Measurements from ENCODE around the gene B3GAT3. TPM values are rescaled to one million over a fixed set of nuclear protein-coding genes. Genes with fewer than 3 reads are reported as not detected.

The B3GAT3 gene
- polyA plus RNA-seq (2013, experiment 1 of 2): 36.8 TPM
- polyA plus RNA-seq (2013, experiment 2 of 2): 27.8 TPM

DNA sequence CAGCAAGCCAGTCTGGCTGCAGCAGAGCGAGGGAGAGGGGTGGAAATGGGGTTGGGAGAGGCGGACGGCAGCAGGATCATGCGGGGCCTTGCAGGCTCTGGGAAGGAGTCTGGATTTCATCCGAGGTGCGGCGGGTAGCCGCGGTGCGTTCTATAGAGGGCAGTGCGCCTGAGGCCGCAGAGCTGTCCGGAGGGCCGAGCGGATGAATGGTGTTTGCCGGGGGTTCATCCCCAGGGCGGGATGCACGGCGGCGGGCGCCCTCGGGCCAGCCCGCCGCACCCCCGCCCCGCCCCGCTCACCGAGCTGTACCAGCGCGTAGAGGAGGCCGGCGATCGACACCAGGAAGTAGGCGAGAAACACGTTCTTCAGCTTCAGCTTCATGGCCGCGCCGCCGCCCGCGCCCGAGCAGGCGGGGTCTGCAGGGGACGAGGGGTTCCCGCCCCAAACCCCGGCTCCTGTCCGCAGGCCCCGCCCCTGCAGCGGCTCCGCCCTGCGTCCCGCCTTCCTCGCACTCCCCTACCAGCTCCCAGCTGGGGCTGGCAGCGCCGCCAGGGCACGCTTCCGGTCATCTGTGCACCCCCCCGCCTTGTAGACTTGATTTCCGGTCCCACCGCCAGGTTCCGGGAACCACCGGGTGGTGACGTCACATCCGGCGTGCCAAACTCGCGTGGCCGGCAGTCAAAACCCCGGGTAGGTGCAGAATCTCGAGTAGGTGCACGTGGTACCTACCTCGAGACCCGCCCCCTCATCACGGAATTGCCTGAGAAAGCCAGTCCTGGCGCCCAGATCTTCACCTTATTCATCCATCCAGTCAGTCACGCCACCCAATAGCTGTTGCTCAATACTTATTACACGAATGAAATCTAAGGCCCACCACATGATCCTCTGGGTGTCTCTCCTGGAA lies at the start of gene B3GAT3:
Gene B3GAT3, minus strand, starts transcription at position 420 of the 904 bp plus-strand sequence. Its CDS starts 39 bp downstream, at position 381.
- Histone ChIP-seq H3K27ac (ENCODE audit: low read depth, low read length, severe bottlenecking) (peak within 1 kb of the TSS; percentile 93), H3K4me1 (ENCODE audit: control insufficient read depth, insufficient read depth, low read length, poor library complexity, severe bottlenecking) (peaks cover 12% of the 10 kb centered on the region), H3K36me3 (ENCODE audit: control insufficient read depth, insufficient read depth, low read length) (peaks cover 30% of the 10 kb centered on the region), H3K4me3 (ENCODE audit: extremely low read depth, insufficient read depth, low read length, poor library complexity, severe bottlenecking) (peak within 1 kb of the TSS; percentile 74), H3K9me3 (ENCODE audit: control insufficient read depth, low read length) (no peaks in the 10 kb centered on the region)
- 1 to 3% methylated on average over 64 to 66 of the region's 77 CpGs for WGBS, 2 experiments (ENCODE audit: insufficient coverage in 2 of 2)

DNA sequence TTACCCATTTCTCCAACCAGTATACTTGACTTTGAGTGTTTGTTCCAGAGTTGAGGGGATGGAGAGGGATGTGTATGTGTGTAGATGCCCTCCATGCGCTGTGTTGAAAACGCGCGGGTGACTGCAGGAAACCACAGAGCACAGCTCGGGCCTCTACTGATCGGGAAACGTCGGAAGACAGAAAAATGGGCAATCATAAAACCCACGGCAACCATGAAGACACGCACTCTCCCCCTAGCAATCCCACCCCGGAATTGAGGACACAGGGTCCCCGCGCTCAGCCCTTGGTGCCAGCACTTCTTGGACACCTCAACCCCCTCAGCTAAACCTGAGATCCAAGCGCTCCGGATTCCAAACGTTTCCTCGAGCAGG lies 49.4 kb upstream of the B3GAT3 start:
- 0 to 5% methylated on average over 10 to 16 of the region's 17 CpGs for WGBS, 2 experiments (ENCODE audit: insufficient coverage in 2 of 2)
- Histone ChIP-seq H3K4me1 (ENCODE audit: control insufficient read depth, insufficient read depth, low read length, poor library complexity, severe bottlenecking) (peaks cover 8% of the 10 kb centered on the region), H3K4me3 (ENCODE audit: extremely low read depth, insufficient read depth, low read length, poor library complexity, severe bottlenecking) (peak overlapping the region; percentile 80), H3K27ac (ENCODE audit: low read depth, low read length, severe bottlenecking) (peak overlapping the region; percentile 83), H3K9me3 (ENCODE audit: control insufficient read depth, low read length) (no peaks in the 10 kb centered on the region), H3K36me3 (ENCODE audit: control insufficient read depth, insufficient read depth, low read length) (peaks cover 49% of the 10 kb centered on the region)

DNA sequence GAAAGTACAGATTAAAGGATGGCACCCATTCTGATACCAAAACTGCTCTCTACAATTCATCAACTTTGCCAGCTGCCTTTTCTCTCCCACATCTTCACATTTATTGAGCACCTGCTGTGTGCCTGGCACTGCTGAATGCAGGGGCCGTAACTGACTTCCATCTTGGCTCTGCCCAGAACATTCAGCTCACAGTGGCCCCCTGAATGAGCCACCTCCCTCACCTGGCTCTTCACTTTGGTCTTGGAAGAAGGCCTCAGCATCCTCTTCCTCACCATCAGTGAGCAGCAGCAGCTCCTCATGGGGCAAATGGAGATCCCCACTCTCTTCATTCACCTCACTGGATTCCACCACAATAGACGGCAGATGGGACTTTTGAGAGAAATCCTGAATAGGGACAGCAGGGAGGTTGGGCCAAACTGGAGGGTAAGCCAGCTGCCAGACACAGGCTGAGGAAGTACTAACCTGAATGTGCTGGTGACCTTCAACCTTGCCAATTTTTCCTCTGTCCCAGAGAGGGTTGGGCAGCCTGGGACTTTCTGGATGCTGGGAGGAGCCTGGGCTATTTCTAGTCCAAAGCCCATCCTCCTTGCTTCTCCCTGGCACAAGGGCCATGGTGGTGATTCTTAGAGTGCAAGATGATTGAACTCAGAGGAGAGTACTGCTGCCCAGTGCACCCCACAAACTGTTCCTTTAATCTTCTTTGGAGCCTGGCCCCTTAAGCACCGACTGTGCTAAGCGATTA lies 47.8 kb upstream of the B3GAT3 start:
- peaks cover 9% of the 10 kb centered on the region for H3K4me1 ChIP-seq (ENCODE audit: control insufficient read depth, insufficient read depth, low read length, poor library complexity, severe bottlenecking)
- peak overlapping the region; percentile 10 for H3K27ac ChIP-seq (ENCODE audit: low read depth, low read length, severe bottlenecking)
- H3K4me3 ChIP-seq (ENCODE audit: extremely low read depth, insufficient read depth, low read length, poor library complexity, severe bottlenecking): no peak overlapping the region
- H3K9me3 ChIP-seq (ENCODE audit: control insufficient read depth, low read length): no peaks in the 10 kb centered on the region
- WGBS, 2 experiments (ENCODE audit: insufficient coverage in 2 of 2): 93% methylated on average over 2 to 3 of the region's 4 CpGs
- H3K36me3 ChIP-seq (ENCODE audit: control insufficient read depth, insufficient read depth, low read length): peaks cover 43% of the 10 kb centered on the region

DNA sequence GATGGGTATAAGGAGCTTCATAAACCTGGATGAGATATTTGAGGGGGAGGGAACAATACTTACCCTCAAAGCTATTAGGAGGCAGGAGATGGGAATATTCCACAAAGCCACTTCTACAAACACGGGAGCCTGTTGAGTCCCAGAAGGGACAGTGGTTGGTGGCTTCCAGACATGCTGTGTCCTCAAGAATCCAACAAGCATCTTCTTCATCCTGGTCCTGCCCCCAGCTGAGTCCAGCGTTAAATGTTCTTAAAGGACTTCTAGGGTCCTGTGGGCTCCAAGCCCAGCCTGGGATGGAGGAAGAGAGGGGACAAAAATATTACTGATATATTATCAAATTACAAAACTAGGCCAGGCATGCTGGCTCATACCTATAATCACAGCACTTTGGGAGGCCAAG lies 45.7 kb upstream of the B3GAT3 start:
- Histone ChIP-seq H3K36me3 (ENCODE audit: control insufficient read depth, insufficient read depth, low read length) (peaks cover 33% of the 10 kb centered on the region), H3K4me3 (ENCODE audit: extremely low read depth, insufficient read depth, low read length, poor library complexity, severe bottlenecking) (no peak overlapping the region), H3K9me3 (ENCODE audit: control insufficient read depth, low read length) (no peaks in the 10 kb centered on the region), H3K27ac (ENCODE audit: low read depth, low read length, severe bottlenecking) (no peak overlapping the region), H3K4me1 (ENCODE audit: control insufficient read depth, insufficient read depth, low read length, poor library complexity, severe bottlenecking) (peaks cover 9% of the 10 kb centered on the region)
- 75% methylated on average over 1 of the region's 2 CpGs; no CpG with 5 or more reads in 1 of the 2 experiments for WGBS, 2 experiments (ENCODE audit: insufficient coverage in 2 of 2)

DNA sequence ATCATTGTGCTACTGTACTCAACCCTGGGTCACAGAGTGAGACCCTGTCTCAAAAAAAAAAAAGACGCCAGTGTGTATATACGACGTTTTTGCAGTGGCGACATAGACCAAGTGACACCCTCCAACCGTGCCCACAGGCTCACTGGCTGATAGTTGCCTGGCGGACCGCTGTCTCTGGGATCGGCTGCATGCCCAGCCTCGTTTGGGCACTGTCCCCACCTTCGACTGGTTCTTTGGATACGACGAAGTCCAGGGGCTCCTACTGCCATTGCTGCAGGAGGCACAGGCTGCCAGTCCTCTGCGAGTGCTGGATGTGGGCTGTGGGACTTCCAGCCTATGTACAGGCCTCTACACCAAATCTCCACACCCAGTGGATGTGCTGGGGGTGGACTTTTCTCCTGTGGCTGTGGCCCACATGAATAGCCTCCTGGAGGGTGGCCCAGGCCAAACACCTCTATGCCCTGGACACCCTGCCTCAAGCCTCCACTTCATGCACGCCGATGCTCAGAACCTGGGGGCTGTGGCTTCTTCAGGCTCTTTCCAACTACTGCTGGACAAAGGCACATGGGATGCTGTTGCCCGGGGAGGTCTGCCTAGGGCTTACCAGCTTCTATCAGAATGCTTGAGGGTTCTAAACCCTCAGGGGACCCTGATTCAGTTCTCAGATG lies 44.6 kb upstream of the B3GAT3 start:
- no peak overlapping the region for H3K27ac ChIP-seq (ENCODE audit: low read depth, low read length, severe bottlenecking)
- peaks cover 9% of the 10 kb centered on the region for H3K4me1 ChIP-seq (ENCODE audit: control insufficient read depth, insufficient read depth, low read length, poor library complexity, severe bottlenecking)
- 56 to 60% methylated on average over 11 to 15 of the region's 16 CpGs for WGBS, 2 experiments (ENCODE audit: insufficient coverage in 2 of 2)
- H3K36me3 ChIP-seq (ENCODE audit: control insufficient read depth, insufficient read depth, low read length): peaks cover 42% of the 10 kb centered on the region
- H3K4me3 ChIP-seq (ENCODE audit: extremely low read depth, insufficient read depth, low read length, poor library complexity, severe bottlenecking): peak overlapping the region; percentile 82
- H3K9me3 ChIP-seq (ENCODE audit: control insufficient read depth, low read length): no peaks in the 10 kb centered on the region

DNA sequence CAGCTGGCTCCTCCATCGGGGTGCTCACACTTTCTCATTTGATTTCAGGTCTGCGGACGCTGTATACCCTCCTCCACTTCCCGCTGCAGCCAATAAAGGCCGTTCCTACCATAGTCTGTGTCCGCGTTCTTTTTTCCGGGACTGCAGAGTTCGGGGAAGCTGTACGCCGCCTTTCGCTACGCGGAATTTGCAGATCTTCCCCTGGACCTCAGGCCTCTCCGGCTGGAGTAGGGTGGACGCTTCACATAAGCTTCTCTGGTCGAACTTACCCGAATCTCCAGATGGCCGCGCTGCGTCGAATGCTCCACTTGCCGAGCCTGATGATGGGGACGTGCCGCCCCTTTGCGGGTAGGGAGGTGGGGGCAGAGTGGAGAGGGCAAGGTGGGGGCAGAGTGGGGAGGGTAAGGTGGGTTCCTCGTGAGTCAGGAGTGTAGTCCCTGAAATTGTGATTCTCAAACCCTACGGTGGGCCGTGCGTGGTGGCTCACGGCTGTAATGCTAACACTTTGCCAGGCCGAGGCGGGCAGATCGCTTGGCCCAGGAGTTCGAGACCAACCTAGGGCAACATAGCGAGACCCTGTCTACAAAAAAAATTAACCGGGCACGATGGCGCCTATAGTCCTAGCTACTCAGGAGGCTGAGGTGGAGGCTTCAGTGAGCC lies 43.9 kb upstream of the B3GAT3 start:
- Histone ChIP-seq H3K9me3 (ENCODE audit: control insufficient read depth, low read length) (no peaks in the 10 kb centered on the region), H3K4me3 (ENCODE audit: extremely low read depth, insufficient read depth, low read length, poor library complexity, severe bottlenecking) (peak overlapping the region; percentile 82), H3K36me3 (ENCODE audit: control insufficient read depth, insufficient read depth, low read length) (peaks cover 44% of the 10 kb centered on the region), H3K27ac (ENCODE audit: low read depth, low read length, severe bottlenecking) (peak overlapping the region; percentile 91), H3K4me1 (ENCODE audit: control insufficient read depth, insufficient read depth, low read length, poor library complexity, severe bottlenecking) (peaks cover 9% of the 10 kb centered on the region)
- 3% methylated on average over 26 to 38 of the region's 39 CpGs for WGBS, 2 experiments (ENCODE audit: insufficient coverage in 2 of 2)

DNA sequence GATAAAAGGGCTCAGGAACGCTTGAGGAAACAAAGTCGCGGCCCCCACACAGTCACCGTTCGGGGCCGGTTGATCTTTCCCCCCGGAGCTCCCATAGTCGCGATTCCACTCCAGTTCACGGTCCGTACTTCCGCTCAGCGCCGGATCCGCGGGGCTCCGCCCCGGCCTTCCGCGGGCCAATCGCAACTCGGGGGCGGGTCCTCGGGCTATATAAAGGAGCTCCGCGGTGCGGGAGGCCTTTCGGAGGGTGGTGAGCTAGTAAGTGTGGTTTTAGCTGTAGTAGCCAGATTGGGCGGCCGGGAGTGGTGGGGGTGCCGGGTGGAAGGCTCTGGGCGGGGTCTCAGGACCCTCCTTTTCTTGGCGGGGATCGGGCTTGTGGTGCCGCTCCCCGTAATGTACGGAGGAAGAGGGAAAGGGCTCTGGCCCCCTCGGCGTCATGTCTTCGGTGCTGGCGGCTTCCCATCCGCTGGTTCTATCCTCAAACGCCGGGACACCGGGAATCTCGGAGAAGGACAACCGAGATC lies 43.4 kb upstream of the B3GAT3 start, which contains the start of the genes C11orf98 and CSKMT:
Gene C11orf98, minus strand, starts transcription at position 136 of the 524 bp plus-strand sequence. Its CDS starts 41 bp downstream, at position 95.
Gene CSKMT, plus strand, starts transcription at position 238 of the 524 bp plus-strand sequence. CDS start 568 bp downstream, outside the sequence.
- Histone ChIP-seq H3K4me3 (ENCODE audit: extremely low read depth, insufficient read depth, low read length, poor library complexity, severe bottlenecking) (peak within 1 kb of the TSS; percentile 82), H3K36me3 (ENCODE audit: control insufficient read depth, insufficient read depth, low read length) (peaks cover 45% of the 10 kb centered on the region), H3K27ac (ENCODE audit: low read depth, low read length, severe bottlenecking) (peak within 1 kb of the TSS; percentile 91), H3K4me1 (ENCODE audit: control insufficient read depth, insufficient read depth, low read length, poor library complexity, severe bottlenecking) (peaks cover 9% of the 10 kb centered on the region), H3K9me3 (ENCODE audit: control insufficient read depth, low read length) (no peaks in the 10 kb centered on the region)
- 0% methylated on average over 35 to 41 of the region's 47 CpGs for WGBS, 2 experiments (ENCODE audit: insufficient coverage in 2 of 2)

DNA sequence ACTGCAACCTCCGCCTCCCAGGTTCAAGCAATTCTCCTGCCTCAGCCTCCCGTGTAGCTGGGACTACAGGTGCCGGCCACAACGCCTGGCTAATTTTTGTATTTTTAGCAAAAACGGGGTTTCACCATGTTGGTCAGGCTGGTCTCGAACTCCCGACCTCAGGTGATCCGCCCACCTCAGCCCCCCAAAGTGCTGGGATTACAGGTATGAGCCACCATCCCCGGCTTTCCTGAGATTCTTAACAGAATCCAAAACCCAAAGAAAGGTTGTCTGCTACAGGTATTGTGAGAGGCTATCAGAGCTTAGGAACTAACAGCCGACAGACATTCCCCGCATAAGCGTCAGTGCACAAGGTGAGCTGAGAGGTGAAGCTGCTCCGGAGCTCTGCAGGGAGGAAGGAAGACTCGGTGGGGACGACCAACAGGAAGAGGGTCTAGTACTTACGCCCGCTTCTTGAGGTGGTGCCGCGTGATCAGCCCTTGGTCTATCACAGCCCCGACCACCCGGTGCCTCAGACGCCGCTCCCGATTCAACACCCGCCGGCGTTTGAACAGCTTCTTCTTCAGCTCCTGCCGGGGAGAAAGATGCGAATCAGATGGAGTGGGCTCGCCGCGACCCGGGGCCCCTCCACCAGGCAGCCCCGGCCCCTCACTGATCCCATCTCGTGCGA lies 42.8 kb upstream of the B3GAT3 start:
- Histone ChIP-seq H3K9me3 (ENCODE audit: control insufficient read depth, low read length) (no peaks in the 10 kb centered on the region), H3K4me3 (ENCODE audit: extremely low read depth, insufficient read depth, low read length, poor library complexity, severe bottlenecking) (peak overlapping the region; percentile 82), H3K27ac (ENCODE audit: low read depth, low read length, severe bottlenecking) (peak overlapping the region; percentile 91), H3K4me1 (ENCODE audit: control insufficient read depth, insufficient read depth, low read length, poor library complexity, severe bottlenecking) (peaks cover 9% of the 10 kb centered on the region), H3K36me3 (ENCODE audit: control insufficient read depth, insufficient read depth, low read length) (peaks cover 45% of the 10 kb centered on the region)
- WGBS, 2 experiments (ENCODE audit: insufficient coverage in 2 of 2): 1 to 2% methylated on average over 25 to 35 of the region's 36 CpGs

DNA sequence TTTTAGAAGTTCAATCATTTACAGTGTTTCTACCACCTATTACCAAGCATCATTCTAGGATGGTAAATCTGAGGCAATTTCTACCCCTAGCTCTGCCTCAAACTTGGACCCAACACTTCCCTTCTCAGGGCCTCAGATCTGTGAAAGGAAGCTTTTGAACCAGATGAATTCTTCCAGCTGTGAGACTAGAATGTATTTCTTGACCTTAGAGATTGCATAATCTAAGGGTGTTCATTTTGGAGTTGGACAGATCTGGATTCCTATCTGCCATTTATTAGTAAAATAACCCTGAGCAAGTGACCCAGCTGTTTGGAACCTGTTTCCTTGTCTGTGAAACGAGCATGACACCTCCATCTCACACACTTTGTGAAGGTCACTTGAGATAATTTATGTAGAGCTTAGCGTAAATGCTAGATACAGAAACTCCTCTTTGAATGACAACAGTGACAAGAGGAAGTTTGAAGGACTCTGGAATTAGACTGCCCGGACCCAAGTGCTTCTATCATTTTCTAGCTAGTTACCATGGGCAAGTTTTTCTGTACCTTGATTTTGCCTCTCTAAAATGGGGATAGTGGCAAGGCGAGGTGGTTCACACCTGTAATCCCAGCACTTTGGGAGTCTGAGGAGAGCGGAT lies 35.1 kb upstream of the B3GAT3 start:
- H3K27ac ChIP-seq (ENCODE audit: low read depth, low read length, severe bottlenecking): no peak overlapping the region
- no peaks in the 10 kb centered on the region for H3K4me1 ChIP-seq (ENCODE audit: control insufficient read depth, insufficient read depth, low read length, poor library complexity, severe bottlenecking)
- no peaks in the 10 kb centered on the region for H3K9me3 ChIP-seq (ENCODE audit: control insufficient read depth, low read length)
- no peak overlapping the region for H3K4me3 ChIP-seq (ENCODE audit: extremely low read depth, insufficient read depth, low read length, poor library complexity, severe bottlenecking)
- WGBS, 2 experiments (ENCODE audit: insufficient coverage in 2 of 2): 64 to 90% methylated on average over 3 of the region's 5 CpGs
- peaks cover 6% of the 10 kb centered on the region for H3K36me3 ChIP-seq (ENCODE audit: control insufficient read depth, insufficient read depth, low read length)
